ENCODE data around the gene ZNRF4.

GRCh38 chr19:5423567-5424125 is 31.6 kb upstream of the ZNRF4 start:
- no peak for TF ChIP-seq CTCF (conservative IDR thresholded peaks at IDR 0.05; ENCODE audit: low read length)
- TF ChIP-seq EZH2phosphoT487 (IDR thresholded peaks at IDR 0.05; ENCODE audit: borderline replicate concordance) = no peak
